SK-N-SH treated with all-trans-retinoic acid at 6 μM for 48 hours (cell line): Measurements from ENCODE around the gene MAML2.

Experiments
- CSDC2 ChIP-seq: fragments of 250-450 bp; sonication (Bioruptor Pico); IDR thresholded peaks from 2 replicates; pipeline ENCODE4 v1.5.0; 2020; ENCODE audit warnings: mild to moderate bottlenecking, moderate library complexity
- CSRNP3 ChIP-seq: fragments of 250-450 bp; sonication (Bioruptor Pico); IDR thresholded peaks from 2 replicates; pipeline ENCODE4 v1.5.1; 2021; ENCODE audit warnings: mild to moderate bottlenecking, moderate library complexity
- SNAI2 ChIP-seq: fragments of 250-450 bp; sonication (Bioruptor Pico); IDR thresholded peaks from 2 replicates; pipeline ENCODE4 v1.5.0; 2020; ENCODE audit warnings: mild to moderate bottlenecking, moderate library complexity
- TSHZ2 ChIP-seq: fragments of 250-450 bp; sonication (Bioruptor Pico); IDR thresholded peaks from 2 replicates; pipeline ENCODE4 v1.5.0; 2020; ENCODE audit warnings: mild to moderate bottlenecking, moderate library complexity
- ZFP30 ChIP-seq: fragments of 450-650 bp; formaldehyde crosslinking; IDR thresholded peaks from 2 replicates; pipeline ENCODE4 v1.5.0; 2022; ENCODE audit warnings: mild to moderate bottlenecking, moderate library complexity
- ZNF8 ChIP-seq: fragments of 450-650 bp; formaldehyde crosslinking; IDR thresholded peaks from 2 replicates; pipeline ENCODE4 v1.5.0; 2020; ENCODE audit warnings: mild to moderate bottlenecking, moderate library complexity

GRCh38 chr11:96147186-96147585 lies 195.8 kb downstream of the MAML2 start:
- TF ChIP-seq ZFP30 (CRISPR knock-in tag) (no peak), CSDC2 (CRISPR knock-in tag) (no peak), TSHZ2 (no peak), ZNF8 (CRISPR knock-in tag) (no peak), SNAI2 (CRISPR knock-in tag) (no peak), CSRNP3 (no peak)
